Adipose tissue (tissue), 3 donors: ENCODE results near the gene ABCE1. TPM values are rescaled to one million over a fixed set of nuclear protein-coding genes. Genes with fewer than 3 reads are reported as not detected.
"Not testable (repeated sequence)": the region's sequence is repeated elsewhere in the genome, so short reads cannot be mapped to it uniquely, and the experiment has no call there.

ENCODE experiments used
- H3K27ac ChIP-seq: one replicate; pipeline ENCODE4 v1.5.1; 2013; ENCODE audit warnings: low read depth, low read length
- WGBS, 3 donors: extraction: QIAGEN DNeasy Blood & Tissue Kit; methylation state at CpG; one replicate each; pipeline ENCODE4 v1.1.7; 2013; 5-methylcytosine and 5-hydroxymethylcytosine counted together
- polyA plus RNA-seq, 3 donors: library from polyadenylated mRNA; stranded (reverse); fragments of 200-250 nt; gene quantifications; one replicate each; pipeline ENCODE4 v1.2.3, GENCODE V29; 2013
- donor health status: healthy with polysubstance abuse.
- donor health status: Bipolar disorder and iron deficiency.
- donor health status: healthy.

The ABCE1 gene
- polyA plus RNA-seq, 3 donors: 19.7 to 35.1 (median 31.0) TPM

- WGBS, 3 donors: 0 to 1% (median 0%) methylated on average over 9 of the region's 9 CpGs
- peak overlapping the region; percentile 80 for H3K27ac ChIP-seq
These were observed 545 bp downstream of the ABCE1 start for GRCh38 chr4:145098675-145099037.

GRCh38 chr4:145099653-145100052 lies 1.5 kb downstream of the ABCE1 start:
- no peak overlapping the region for H3K27ac ChIP-seq
- 14 to 24% (median 16%) methylated on average over 5 of the region's 5 CpGs for WGBS, 3 donors

- WGBS, 3 donors: 90 to 97% (median 96%) methylated on average over 1 of the region's 1 CpG
These were observed 3.0 kb downstream of the ABCE1 start for GRCh38 chr4:145101091-145101490.

DNA sequence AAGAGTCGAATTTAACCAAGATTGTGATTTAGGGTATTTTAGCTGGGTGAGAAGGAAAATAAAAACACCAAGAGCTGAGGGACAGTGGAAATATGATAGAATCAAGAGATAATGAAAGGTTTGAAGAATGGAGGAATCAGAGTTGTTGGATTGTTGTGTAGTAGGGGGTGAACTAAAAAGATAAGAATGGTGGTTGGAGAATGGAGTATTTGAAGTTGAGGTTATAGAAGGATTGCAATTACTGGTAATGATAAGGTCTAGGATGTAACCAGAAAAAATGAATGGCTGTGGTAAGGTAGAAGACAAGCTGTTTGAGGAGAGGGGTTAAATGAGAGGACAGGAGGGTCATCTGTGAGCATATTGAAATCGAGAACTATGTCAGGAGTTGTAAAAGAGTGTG lies 4.5 kb downstream of the ABCE1 start:
- H3K27ac ChIP-seq: no peak overlapping the region
- WGBS, 3 donors: 81 to 89% (median 85%) methylated on average over 2 of the region's 2 CpGs

More at GRCh38 chr4:145101091-145101490, 3.0 kb downstream of the ABCE1 start:
- no peak overlapping the region for H3K27ac ChIP-seq

GRCh38 chr4:145103496-145103895 lies 5.4 kb downstream of the ABCE1 start:
- no peak overlapping the region for H3K27ac ChIP-seq
- WGBS, 3 donors: 68 to 82% (median 69%) methylated on average over 3 of the region's 3 CpGs

GRCh38 chr4:145107126-145107525 lies 9.0 kb downstream of the ABCE1 start:
- H3K27ac ChIP-seq: no peak overlapping the region
- 45 to 62% (median 54%) methylated on average over 2 of the region's 2 CpGs for WGBS, 3 donors

GRCh38 chr4:145108128-145108527 lies 10.0 kb downstream of the ABCE1 start:
- no peak overlapping the region for H3K27ac ChIP-seq

GRCh38 chr4:145125396-145125795 lies 27.3 kb downstream of the ABCE1 start:
- 99 to 100% (median 99%) methylated on average over 2 of the region's 2 CpGs for WGBS, 3 donors
- no peak overlapping the region for H3K27ac ChIP-seq

GRCh38 chr4:145130130-145130529 lies 32.0 kb downstream of the ABCE1 start:
- H3K27ac ChIP-seq: no peak overlapping the region

DNA sequence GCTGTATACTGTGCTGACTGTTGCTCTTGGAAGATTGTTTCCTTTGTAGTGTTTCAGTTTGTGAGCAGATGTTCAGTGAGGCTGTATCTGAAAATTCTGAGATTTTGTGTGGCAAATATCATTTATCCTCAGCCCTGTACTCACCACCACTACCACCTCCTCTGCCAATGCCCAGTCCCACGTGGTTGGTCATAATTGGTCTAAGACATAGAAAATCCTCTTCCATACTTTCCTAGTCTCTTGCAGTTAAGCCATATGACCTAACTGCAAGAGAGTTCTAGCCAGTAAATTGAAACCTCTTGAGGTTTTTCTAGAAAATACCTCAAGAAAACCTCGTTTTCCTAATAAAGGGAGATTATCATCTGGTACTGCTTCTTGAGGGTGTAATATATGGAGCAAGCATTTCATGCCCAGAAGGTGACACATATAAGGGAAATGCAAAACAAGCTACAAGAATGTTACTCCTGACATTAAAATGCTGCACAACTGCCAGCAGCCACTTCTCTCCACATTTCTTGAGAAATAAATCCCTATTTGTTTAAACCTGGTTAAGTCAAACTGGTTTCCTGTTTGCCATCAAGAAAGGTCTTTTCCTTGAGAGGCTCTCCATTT lies 32.8 kb downstream of the ABCE1 start:
- no peak overlapping the region for H3K27ac ChIP-seq
- WGBS, 3 donors: 63 to 74% (median 70%) methylated on average over 2 of the region's 2 CpGs

DNA sequence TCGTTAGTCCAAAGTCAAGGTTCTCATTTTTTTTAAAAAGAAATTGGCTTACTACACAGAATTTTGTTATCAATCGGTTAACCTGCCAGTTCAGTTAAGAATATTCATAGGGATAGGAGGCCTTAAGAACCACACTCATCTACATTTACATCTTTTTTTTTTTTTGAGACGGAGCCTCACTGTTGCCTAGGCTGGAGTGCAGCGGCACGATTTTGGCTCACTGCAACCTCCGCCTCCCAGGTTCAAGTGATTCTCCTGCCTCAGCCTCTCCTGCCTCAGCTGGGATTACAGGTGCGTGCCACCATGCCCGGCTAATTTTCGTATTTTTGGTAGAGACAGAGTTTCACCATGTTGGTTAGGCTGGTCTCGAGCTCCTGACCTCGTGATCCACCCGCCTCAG lies 33.7 kb downstream of the ABCE1 start:
- H3K27ac ChIP-seq: no peak overlapping the region

DNA sequence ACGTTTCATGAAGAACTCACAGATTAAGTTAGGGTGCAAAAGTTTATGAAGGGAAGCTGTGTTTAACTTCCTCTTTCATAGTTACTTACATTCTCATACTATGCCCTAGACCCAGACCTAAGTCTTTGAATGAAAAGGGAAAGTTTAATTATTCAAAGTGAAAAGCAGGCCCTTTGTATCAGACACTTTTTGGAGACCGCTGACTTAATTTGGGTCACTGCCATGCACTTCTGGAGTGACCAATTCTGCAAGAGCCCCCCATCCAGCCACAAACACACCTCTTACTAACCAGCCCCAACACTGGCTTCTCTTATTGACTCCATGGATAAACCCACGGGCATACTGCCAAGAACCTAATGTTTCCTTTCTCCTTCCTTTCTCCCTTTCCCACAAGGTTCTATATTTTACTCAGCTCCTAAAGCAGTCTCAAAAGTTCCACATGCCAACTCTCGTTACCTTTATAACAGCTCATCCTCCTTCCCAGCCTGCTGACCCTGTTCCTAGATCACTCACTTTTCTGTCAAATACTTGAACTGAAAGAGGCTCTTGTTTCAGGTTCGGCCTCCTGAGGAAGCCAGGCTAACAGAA lies 34.5 kb downstream of the ABCE1 start:
- H3K27ac ChIP-seq: no peak overlapping the region

More for the DNA sequence above, 33.7 kb downstream of the ABCE1 start:
- WGBS, 3 donors: 86 to 95% (median 94%) methylated on average over 12 of the region's 12 CpGs

GRCh38 chr4:145136219-145136618 lies 38.1 kb downstream of the ABCE1 start:
- not testable (repeated sequence) for H3K27ac ChIP-seq
- 60 to 78% (median 71%) methylated on average over 1 of the region's 1 CpG for WGBS, 3 donors

More for the DNA sequence above, 34.5 kb downstream of the ABCE1 start:
- WGBS, 3 donors: 44 to 71% (median 57%) methylated on average over 5 of the region's 5 CpGs

DNA sequence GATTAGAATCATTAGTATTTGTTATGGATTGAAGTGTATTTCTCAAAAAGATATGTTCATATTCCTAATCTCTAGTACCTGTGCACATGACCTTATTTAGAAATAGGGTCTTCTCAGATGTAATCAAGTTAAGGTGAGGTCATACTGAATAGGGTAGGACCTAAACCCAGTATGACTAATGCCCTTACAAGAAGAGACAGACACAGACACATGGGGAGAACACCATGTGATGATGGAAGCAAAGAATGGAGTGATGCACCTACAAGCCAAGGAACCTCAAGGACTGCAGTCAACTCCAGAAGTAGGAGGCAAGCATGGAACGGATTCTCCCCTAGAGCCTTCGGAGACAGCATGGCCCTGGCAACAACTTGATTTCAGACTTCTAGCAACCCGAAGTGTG lies 50.9 kb downstream of the ABCE1 start:
- 92 to 94% (median 93%) methylated on average over 3 of the region's 3 CpGs for WGBS, 3 donors
- H3K27ac ChIP-seq: no peak overlapping the region

DNA sequence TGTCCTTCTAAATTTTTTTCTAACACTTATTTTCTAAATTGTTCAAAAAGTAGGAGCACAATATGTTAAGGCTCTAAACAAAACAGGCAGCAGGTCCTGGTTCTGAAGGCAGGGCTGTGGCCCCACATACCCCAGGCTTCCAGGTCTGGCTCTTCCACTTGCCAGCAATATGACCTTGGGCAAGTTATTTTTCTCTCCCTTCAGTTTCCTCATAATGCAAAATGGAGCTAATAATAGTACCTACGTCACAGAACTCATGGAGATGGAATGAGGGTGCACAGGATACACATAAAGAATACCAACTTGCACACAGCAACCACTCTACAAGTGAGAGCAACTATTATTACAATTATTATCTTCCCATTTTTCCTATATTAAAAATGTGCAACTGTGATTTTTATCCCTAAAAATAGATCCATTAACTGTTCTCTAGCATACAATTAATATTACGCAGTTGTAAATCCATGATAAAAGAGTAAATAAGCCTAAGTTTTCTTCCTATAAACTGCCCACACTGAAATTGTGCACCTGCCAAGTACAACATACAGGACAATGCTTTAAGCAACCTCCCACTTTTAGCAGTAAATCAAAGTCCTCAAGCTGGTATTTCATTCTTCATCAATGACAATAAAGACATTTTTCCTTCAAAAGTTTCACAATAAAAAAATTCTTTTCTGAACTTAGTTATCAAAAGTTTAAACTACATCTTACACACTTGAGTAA lies 55.2 kb downstream of the ABCE1 start:
- WGBS, 3 donors: 47 to 85% (median 82%) methylated on average over 2 of the region's 2 CpGs
- no peak overlapping the region for H3K27ac ChIP-seq

DNA sequence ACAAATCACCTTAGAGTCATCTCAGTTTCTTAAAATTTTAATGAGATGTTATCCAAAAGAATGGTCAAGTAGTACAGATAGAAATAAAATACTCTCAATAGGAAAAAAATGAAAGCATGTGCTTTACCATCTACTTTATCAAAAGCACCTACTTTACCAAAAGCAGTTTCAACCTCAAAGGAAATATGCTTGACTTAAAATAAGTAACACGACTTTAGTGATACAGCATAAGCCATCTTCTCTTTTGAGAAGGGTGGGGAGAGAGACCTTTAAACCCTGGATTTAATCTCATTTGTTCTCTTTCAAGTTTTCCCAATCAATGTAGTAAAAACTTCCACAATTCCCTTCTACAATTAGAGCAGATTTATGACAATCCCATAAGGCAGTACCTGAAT lies 55.8 kb downstream of the ABCE1 start:
- no peak overlapping the region for H3K27ac ChIP-seq
- whole genome bisulfite sequencing, 3 donors: 53 to 75% (median 68%) methylated on average over 1 of the region's 1 CpG

DNA sequence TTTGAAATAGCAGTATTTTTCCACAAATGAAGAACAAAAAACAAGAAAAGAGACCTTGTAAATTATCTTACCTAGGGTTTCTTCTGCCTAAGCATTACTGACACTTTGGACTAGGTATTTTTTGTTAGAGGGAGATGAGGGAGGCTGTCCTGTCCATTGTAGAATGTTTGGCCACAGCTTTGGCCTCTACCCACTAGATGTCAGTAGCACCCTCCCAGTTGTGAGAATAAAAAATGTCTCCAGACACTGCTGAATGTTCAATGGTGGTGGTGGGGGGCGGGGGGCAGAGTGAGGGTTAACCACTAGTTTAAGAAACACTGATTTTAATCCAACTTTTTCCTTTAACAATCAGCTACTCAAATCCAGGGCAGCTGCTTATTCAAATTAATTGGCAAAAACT lies 56.5 kb downstream of the ABCE1 start:
- no peak overlapping the region for H3K27ac ChIP-seq
- 83 to 92% (median 84%) methylated on average over 1 of the region's 1 CpG for WGBS, 3 donors

DNA sequence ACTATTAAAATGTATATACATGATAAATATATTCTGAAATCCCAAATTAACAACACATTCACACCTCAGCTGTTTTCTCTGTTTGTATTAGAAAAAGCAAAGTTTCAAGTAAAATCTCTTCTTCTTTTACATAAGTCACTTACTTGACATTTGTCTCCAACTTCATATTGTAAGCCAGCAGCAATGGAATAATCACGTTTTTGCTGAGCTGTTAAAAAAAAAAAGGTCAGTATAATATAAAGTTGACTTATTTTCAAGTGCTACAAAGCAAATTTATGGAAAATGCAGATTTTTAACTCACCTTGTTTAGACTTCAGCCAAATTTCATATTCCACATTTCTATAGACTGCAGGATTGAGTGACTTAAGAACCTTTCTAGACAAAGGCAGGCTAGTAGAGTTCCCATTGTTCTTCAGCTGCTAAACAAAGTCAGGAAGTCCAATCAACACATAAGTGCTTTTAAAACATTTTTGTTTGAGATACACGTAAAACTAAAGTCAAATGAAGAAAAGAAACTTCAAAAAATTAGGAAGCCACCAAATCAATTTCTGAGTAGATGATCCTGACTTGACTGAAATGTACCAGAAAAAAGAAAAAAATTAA lies 57.3 kb downstream of the ABCE1 start:
- 74 to 77% (median 77%) methylated on average over 2 of the region's 2 CpGs for WGBS, 3 donors

GRCh38 chr4:145156986-145157385 lies 58.9 kb downstream of the ABCE1 start:
- WGBS, 3 donors: 89 to 96% (median 96%) methylated on average over 2 of the region's 2 CpGs
- H3K27ac ChIP-seq: no peak overlapping the region

More for the DNA sequence above, 57.3 kb downstream of the ABCE1 start:
- no peak overlapping the region for H3K27ac ChIP-seq
